IMR-90 (cell line): ENCODE measurements around the gene LRRC7. TPM values are rescaled to one million over a fixed set of nuclear protein-coding genes. Genes with fewer than 3 reads are reported as not detected.

Experiments
- ATAC-seq: fragments of 200-7000 bp; cut with Tn5 transposase; 2 replicates; pipeline ENCODE4 v1.9.1; 2020; ENCODE audit warnings: low read depth, mild to moderate bottlenecking, moderate library complexity
- BruUV-seq: library from RNA; stranded (reverse); fragments of 400-500 nt; replicated peaks from 2 replicates; lab custom pipeline; 2021; lab: Mats Ljungman, UMichigan
- CTCF ChIA-PET: fragments of 300-600 bp; formaldehyde crosslinking; extraction: SDS; loops from one replicate; lab custom pipeline; 2021; ENCODE audit warnings: antibody characterized with exemption; lab: Yijun Ruan, JAX
- POLR2A ChIA-PET: fragments of 300-600 bp; sonication (Branson Sonifier 250); formaldehyde crosslinking; loops from one replicate; lab custom pipeline; 2022; ENCODE audit warnings: antibody characterized with exemption; ENCODE audit not compliant: unreplicated experiment; lab: Charles Lee
- DNase-seq: peaks from one replicate; pipeline ENCODE4 v3.0.0; 2013
- H2AFZ ChIP-seq: replicated peaks from 2 replicates; pipeline ENCODE3; 2013; ENCODE audit warnings: low read length, mild to moderate bottlenecking; ENCODE audit not compliant: poor library complexity
- H2AK5ac ChIP-seq: 2 replicates; pipeline ENCODE4 v1.6.1; 2013; ENCODE audit warnings: low read depth, low read length, inconsistent platforms
- H2AK9ac ChIP-seq: replicated peaks from 2 replicates; pipeline ENCODE3; 2013; ENCODE audit warnings: mild to moderate bottlenecking, low read depth, low read length, moderate library complexity; ENCODE audit not compliant: poor library complexity
- H2BK120ac ChIP-seq: 2 replicates; pipeline ENCODE4 v1.6.1; 2013; ENCODE audit warnings: low read depth, low read length, inconsistent platforms
- H2BK15ac ChIP-seq: 3 replicates; pipeline ENCODE4 v1.6.1; 2013; ENCODE audit warnings: low read depth, low read length, inconsistent platforms
- H2BK20ac ChIP-seq: 2 replicates; pipeline ENCODE4 v1.6.1; 2013; ENCODE audit warnings: low read depth, mild to moderate bottlenecking, inconsistent platforms, low read length, moderate library complexity
- H2BK5ac ChIP-seq: 2 replicates; pipeline ENCODE4 v1.6.1; 2013; ENCODE audit warnings: mild to moderate bottlenecking, low read depth, low read length, inconsistent platforms; ENCODE audit not compliant: poor library complexity, severe bottlenecking
- H3K14ac ChIP-seq: replicated peaks from 2 replicates; pipeline ENCODE4 v1.6.1; 2013; ENCODE audit warnings: low read depth, low read length, inconsistent platforms
- H3K18ac ChIP-seq: 2 replicates; pipeline ENCODE4 v1.6.1; 2013; ENCODE audit warnings: low read depth, low read length, control low read depth
- H3K23ac ChIP-seq: 2 replicates; pipeline ENCODE4 v1.6.1; 2013; ENCODE audit warnings: low read depth, low read length, inconsistent platforms
- H3K27ac ChIP-seq: 2 replicates; pipeline ENCODE4 v1.5.1; 2013; ENCODE audit warnings: mild to moderate bottlenecking, control low read depth, low read length; ENCODE audit not compliant: insufficient read depth
- H3K27me3 ChIP-seq: 2 replicates; pipeline ENCODE4 v1.6.1; 2013; ENCODE audit warnings: low read length; ENCODE audit not compliant: control insufficient read depth, insufficient read depth
- H3K36me3 ChIP-seq: 2 replicates; pipeline ENCODE4 v1.6.1; 2013; ENCODE audit warnings: low read length, mixed read lengths; ENCODE audit not compliant: control insufficient read depth, insufficient read depth
- H3K4ac ChIP-seq: 2 replicates; pipeline ENCODE4 v1.6.1; 2013; ENCODE audit warnings: low read depth, low read length, inconsistent platforms
- H3K4me1 ChIP-seq: 2 replicates; pipeline ENCODE4 v1.6.1; 2013; ENCODE audit warnings: low read length, mixed read lengths; ENCODE audit not compliant: control insufficient read depth, insufficient read depth
- H3K4me2 ChIP-seq: 2 replicates; pipeline ENCODE4 v1.6.1; 2013; ENCODE audit warnings: low read depth, mild to moderate bottlenecking, control low read depth, low read length, moderate library complexity
- H3K4me3 ChIP-seq: 2 replicates; pipeline ENCODE4 v1.5.1; 2013; ENCODE audit warnings: low read depth, mild to moderate bottlenecking, control low read depth, low read length, moderate library complexity; ENCODE audit not compliant: insufficient read depth
- H3K56ac ChIP-seq: 2 replicates; pipeline ENCODE4 v1.6.1; 2013; ENCODE audit warnings: low read length, inconsistent platforms; ENCODE audit not compliant: insufficient read depth; ENCODE audit errors: extremely low read depth
- H3K79me1 ChIP-seq, 2 experiments: 2 replicates each; pipeline ENCODE4 v1.6.1; 2013; ENCODE audit warnings: low read length in 2 of 2, inconsistent platforms in 1 of 2, low read depth in 1 of 2
- H3K9ac ChIP-seq: 2 replicates; pipeline ENCODE4 v1.6.1; 2013; ENCODE audit warnings: low read depth, low read length, control low read depth
- H3K9me1 ChIP-seq: 2 replicates; pipeline ENCODE4 v1.6.1; 2013; ENCODE audit warnings: low read length, inconsistent platforms; ENCODE audit not compliant: insufficient read depth
- H3K9me3 ChIP-seq: 2 replicates; pipeline ENCODE4 v1.6.1; 2013; ENCODE audit warnings: low read length; ENCODE audit not compliant: control insufficient read depth, insufficient read depth
- H4K20me1 ChIP-seq: 2 replicates; pipeline ENCODE4 v1.6.1; 2013; ENCODE audit warnings: low read length, inconsistent platforms; ENCODE audit not compliant: insufficient read depth
- H4K5ac ChIP-seq: 2 replicates; pipeline ENCODE4 v1.6.1; 2013; ENCODE audit warnings: mild to moderate bottlenecking, low read depth, low read length, control low read depth
- H4K8ac ChIP-seq, 2 experiments: 2 replicates each; pipeline ENCODE4 v1.6.1; 2013; ENCODE audit warnings: low read depth in 2 of 2, low read length in 2 of 2, control low read depth in 1 of 2, inconsistent platforms in 1 of 2
- H4K91ac ChIP-seq: 2 replicates; pipeline ENCODE4 v1.6.1; 2013; ENCODE audit warnings: low read depth, low read length, inconsistent platforms; ENCODE audit not compliant: insufficient read depth
- BHLHE40 ChIP-seq: fragments of 150-350 bp; IDR thresholded peaks from 2 replicates; pipeline ENCODE4 v1.6.1; 2016; ENCODE audit warnings: mild to moderate bottlenecking, low read depth, low read length
- CEBPB ChIP-seq: IDR thresholded peaks from 2 replicates; pipeline ENCODE4 v1.6.1; 2012; ENCODE audit warnings: low read depth, low read length, improper control_type of control experiment
- CHD1 ChIP-seq: IDR thresholded peaks from 2 replicates; pipeline ENCODE4 v1.6.1; 2012; ENCODE audit warnings: low read depth, low read length, improper control_type of control experiment
- CTCF ChIP-seq: conservative IDR thresholded peaks from 2 replicates; pipeline ENCODE4 v1.5.1; 2012; ENCODE audit warnings: mild to moderate bottlenecking, low read depth, low read length, improper control_type of control experiment
- ELK1 ChIP-seq: fragments of 150-350 bp; IDR thresholded peaks from 2 replicates; pipeline ENCODE4 v1.6.1; 2016; ENCODE audit warnings: low read depth, mild to moderate bottlenecking, low read length, moderate library complexity, borderline replicate concordance
- FOS ChIP-seq: fragments of 150-350 bp; IDR thresholded peaks from 2 replicates; pipeline ENCODE4 v1.6.1; 2016; ENCODE audit warnings: low read depth, low read length
- MAFK ChIP-seq: IDR thresholded peaks from 2 replicates; pipeline ENCODE4 v1.6.1; 2012; ENCODE audit warnings: low read depth, low read length, improper control_type of control experiment
- MAZ ChIP-seq: IDR thresholded peaks from 2 replicates; pipeline ENCODE4 v1.6.1; 2012; ENCODE audit warnings: low read depth, mild to moderate bottlenecking, low read length, improper control_type of control experiment, moderate library complexity, borderline replicate concordance
- POLR2A ChIP-seq: IDR thresholded peaks from 2 replicates; pipeline ENCODE4 v1.6.1; 2012; ENCODE audit warnings: mild to moderate bottlenecking, low read depth, low read length
- RCOR1 ChIP-seq: IDR thresholded peaks from 2 replicates; pipeline ENCODE4 v1.6.1; 2012; ENCODE audit warnings: mild to moderate bottlenecking, low read length, improper control_type of control experiment; ENCODE audit not compliant: insufficient replicate concordance
- RFX5 ChIP-seq: IDR thresholded peaks from 2 replicates; pipeline ENCODE4 v1.8.0; 2012; ENCODE audit warnings: low read depth, mild to moderate bottlenecking, low read length, moderate library complexity
- SMC3 ChIP-seq: fragments of 150-350 bp; IDR thresholded peaks from 2 replicates; pipeline ENCODE4 v1.6.1; 2016; ENCODE audit warnings: low read depth, mild to moderate bottlenecking, antibody characterized with exemption, low read length, moderate library complexity
- USF2 ChIP-seq: fragments of 150-350 bp; IDR thresholded peaks from 2 replicates; pipeline ENCODE4 v1.6.1; 2017; ENCODE audit warnings: mild to moderate bottlenecking, antibody characterized with exemption, low read length, low read depth
- WGBS, 2 experiments: methylation state at CpG; one replicate each; pipeline versions ENCODE4 v1.1.5 to v1.1.7; 2013; ENCODE audit warnings: missing lambda C conversion rate in 2 of 2; ENCODE audit not compliant: insufficient read length in 1 of 2; ENCODE audit errors: extremely low coverage in 2 of 2; 5-methylcytosine and 5-hydroxymethylcytosine counted together
- dilution Hi-C: fragments of 300-500 bp; cut with HindIII; formaldehyde crosslinking; loops from one replicate; pipeline ENCODE4 v1.14.3; 2018; ENCODE audit warnings: low sequenced_read_pairs; ENCODE audit not compliant: unreplicated experiment
- in situ Hi-C: fragments of 300-500 bp; cut with MboI; formaldehyde crosslinking; loops from 3 replicates; pipeline ENCODE4 v1.14.3; 2019; ENCODE audit warnings: low sequenced_read_pairs, inconsistent platforms, mixed read lengths
- intact Hi-C: fragments of 100-400 bp; cut with micrococcal nuclease; formaldehyde crosslinking; loops from 2 replicates; pipeline ENCODE4 v1.10.0; 2022
- polyA plus RNA-seq, 3 experiments: library from polyadenylated mRNA; depleted of rRNA; stranded (reverse); fragments of >200 nt; gene quantifications; 2 replicates each; pipeline ENCODE4 v1.2.3, GENCODE V29; 2012; ENCODE audit warnings: low replicate concordance in 1 of 3
- total RNA-seq: library from RNA; depleted of rRNA; stranded (reverse); fragments of >200 nt; gene quantifications from 2 replicates; pipeline ENCODE4 v1.2.3, GENCODE V29; 2012

The LRRC7 gene
- total and polyA plus RNA-seq, 2 of the 4 experiments (the other 2 are of a cell fraction) = under 0.01 to 0.02 TPM

- no peaks in the 10 kb centered on the region for H3K79me1 ChIP-seq
- no peak overlapping the region for H3K18ac ChIP-seq
- DNase-seq = no peak
- H3K4me3 ChIP-seq = no peak overlapping the region
- no peak overlapping the region for H4K8ac ChIP-seq
- no peaks in the 10 kb centered on the region for H3K9me1 ChIP-seq
- no peak for ATAC-seq
- no peak overlapping the region for H3K23ac ChIP-seq
- no peaks in the 10 kb centered on the region for H4K20me1 ChIP-seq
- H4K91ac ChIP-seq = no peak overlapping the region
- no peaks in the 10 kb centered on the region for H3K36me3 ChIP-seq
- no peak overlapping the region for H2BK120ac ChIP-seq
- H2AK5ac ChIP-seq = no peak overlapping the region
- H2BK15ac ChIP-seq = no peak overlapping the region
- ChIA-PET POLR2A (no interaction called here), CTCF (no interaction called here)
- H2AFZ ChIP-seq = no peak overlapping the region
- H4K5ac ChIP-seq = no peak overlapping the region
- H3K4ac ChIP-seq = no peak overlapping the region
- intact Hi-C loops = no loop called here
- TF ChIP-seq BHLHE40 = no peak
- TF ChIP-seq ELK1 = no peak
- TF ChIP-seq CEBPB = no peak
- no peak for TF ChIP-seq RCOR1
- TF ChIP-seq MAZ = no peak
- no peak for TF ChIP-seq SMC3
- no peak for TF ChIP-seq RFX5
- TF ChIP-seq MAFK = no peak
- no peak for TF ChIP-seq FOS
- no peak for TF ChIP-seq POLR2A
- no peak for TF ChIP-seq CTCF
- TF ChIP-seq CHD1 = no peak
- no peak for TF ChIP-seq USF2
- 100% methylated on average over 2 of the region's 7 CpGs; no CpG with 5 or more reads in 1 of the 2 experiments for WGBS, 2 experiments
- no TSS peak for BruUV-seq
- H3K4me1 ChIP-seq = peaks cover 2% of the 10 kb centered on the region; the same call in 1 of the 2 replicates
- no peak overlapping the region for H3K27ac ChIP-seq
- no peak overlapping the region for H3K14ac ChIP-seq
- no peak overlapping the region for H3K56ac ChIP-seq
- H3K27me3 ChIP-seq = no peaks in the 10 kb centered on the region
- H3K4me2 ChIP-seq = no peak overlapping the region
- H3K9ac ChIP-seq = no peak overlapping the region
- dilution Hi-C loops = no loop called here
- no peaks in the 10 kb centered on the region for H3K9me3 ChIP-seq
- H2BK5ac ChIP-seq = no peak overlapping the region
- H2BK20ac ChIP-seq = no peak overlapping the region
- in situ Hi-C loops = loop anchor here (25.0 kb wide), 1 partner anchor 96 kb away; no protein-coding TSS in a partner anchor
- H2AK9ac ChIP-seq = no peak overlapping the region
Measured at GRCh38 chr1:70041317-70042045, 473.8 kb downstream of the LRRC7 start.
